PC-3 (cell line): ENCODE results near the gene PRR12.

Experiments used
- EZH2 ChIP-seq: fragments of 300-600 bp; sonication (generic); IDR thresholded peaks from one replicate; pipeline ENCODE4 v1.6.1; 2017; ENCODE audit warnings: antibody characterized with exemption, mild to moderate bottlenecking, low read length; ENCODE audit not compliant: unreplicated experiment
- TF ChIP-seq, protein P1 (sequence below): fragments of 300-600 bp; sonication (generic); conservative IDR thresholded peaks from 2 replicates; pipeline ENCODE4 v1.5.1; 2017; ENCODE audit warnings: antibody characterized with exemption, low read depth, mild to moderate bottlenecking, low read length

- TF ChIP-seq, protein P1, sequence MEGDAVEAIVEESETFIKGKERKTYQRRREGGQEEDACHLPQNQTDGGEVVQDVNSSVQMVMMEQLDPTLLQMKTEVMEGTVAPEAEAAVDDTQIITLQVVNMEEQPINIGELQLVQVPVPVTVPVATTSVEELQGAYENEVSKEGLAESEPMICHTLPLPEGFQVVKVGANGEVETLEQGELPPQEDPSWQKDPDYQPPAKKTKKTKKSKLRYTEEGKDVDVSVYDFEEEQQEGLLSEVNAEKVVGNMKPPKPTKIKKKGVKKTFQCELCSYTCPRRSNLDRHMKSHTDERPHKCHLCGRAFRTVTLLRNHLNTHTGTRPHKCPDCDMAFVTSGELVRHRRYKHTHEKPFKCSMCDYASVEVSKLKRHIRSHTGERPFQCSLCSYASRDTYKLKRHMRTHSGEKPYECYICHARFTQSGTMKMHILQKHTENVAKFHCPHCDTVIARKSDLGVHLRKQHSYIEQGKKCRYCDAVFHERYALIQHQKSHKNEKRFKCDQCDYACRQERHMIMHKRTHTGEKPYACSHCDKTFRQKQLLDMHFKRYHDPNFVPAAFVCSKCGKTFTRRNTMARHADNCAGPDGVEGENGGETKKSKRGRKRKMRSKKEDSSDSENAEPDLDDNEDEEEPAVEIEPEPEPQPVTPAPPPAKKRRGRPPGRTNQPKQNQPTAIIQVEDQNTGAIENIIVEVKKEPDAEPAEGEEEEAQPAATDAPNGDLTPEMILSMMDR, result no peak
- TF ChIP-seq EZH2, result no peak
These were observed 30.6 kb upstream of the PRR12 start for GRCh38 chr19:49560358-49560900.
